COR-L47 (cell line): ENCODE results near the gene TMEM198.
A peak's percentile ranks its signal among the peaks of the same experiment; 100 is the strongest.

Experiments used
- DNase-seq: peaks from one replicate; lab custom pipeline; 2025; lab: John Stamatoyannopoulos, UW

Gene TMEM198

DNA sequence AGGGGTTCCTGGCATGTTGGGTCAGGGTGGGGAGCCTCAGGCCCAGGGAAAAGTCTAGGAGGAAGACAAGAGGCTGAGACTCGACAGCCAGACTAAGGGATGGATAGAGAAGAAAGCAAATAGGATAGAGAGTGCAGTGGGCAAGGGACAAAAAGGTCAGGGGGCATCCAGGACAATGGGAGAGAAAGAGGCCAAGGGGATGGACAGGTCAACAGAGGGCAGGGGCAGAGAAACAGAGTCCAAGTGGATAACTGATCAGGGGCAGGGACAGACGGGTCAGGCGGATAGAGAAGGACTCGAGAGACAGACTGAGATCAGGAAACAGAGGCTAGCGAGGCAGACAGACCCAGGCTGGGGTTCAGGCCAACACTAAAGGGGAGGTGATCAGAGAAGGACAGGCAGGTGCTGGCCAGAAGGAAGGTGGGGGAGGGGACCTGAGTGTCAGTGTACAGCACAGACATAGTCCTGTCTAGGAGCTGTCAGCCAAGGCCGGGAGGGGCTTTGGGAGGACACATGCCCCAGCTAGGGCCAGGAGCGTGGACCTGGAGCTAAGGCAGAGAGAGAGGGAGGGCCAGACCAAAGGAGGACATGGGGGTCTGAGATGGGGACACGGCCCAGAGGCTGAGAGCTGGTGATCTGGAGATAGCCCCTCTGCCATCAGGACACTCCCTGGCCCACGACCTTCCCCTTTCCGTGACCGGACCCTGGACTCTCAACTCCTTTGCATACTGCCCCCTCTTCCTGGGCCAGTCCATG is 17.3 kb upstream of the TMEM198 start:
- DNase-seq = no peak

DNA sequence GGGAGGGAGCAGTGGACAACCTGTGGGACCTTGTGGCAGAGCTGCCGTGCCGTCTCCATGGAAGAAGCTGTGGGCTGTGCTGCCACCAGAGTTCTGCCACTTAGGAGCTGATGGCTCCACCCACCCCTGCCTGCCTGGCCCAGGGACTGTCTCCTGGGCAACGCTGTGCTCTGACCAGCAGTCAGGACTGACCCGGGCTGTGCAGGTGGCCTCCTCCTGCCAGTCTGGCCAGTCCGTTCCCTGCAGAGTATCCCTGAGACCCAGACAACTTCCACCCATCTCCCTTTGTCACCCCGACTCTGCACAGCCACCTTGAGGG is 16.8 kb upstream of the TMEM198 start:
- no peak for DNase-seq

DNA sequence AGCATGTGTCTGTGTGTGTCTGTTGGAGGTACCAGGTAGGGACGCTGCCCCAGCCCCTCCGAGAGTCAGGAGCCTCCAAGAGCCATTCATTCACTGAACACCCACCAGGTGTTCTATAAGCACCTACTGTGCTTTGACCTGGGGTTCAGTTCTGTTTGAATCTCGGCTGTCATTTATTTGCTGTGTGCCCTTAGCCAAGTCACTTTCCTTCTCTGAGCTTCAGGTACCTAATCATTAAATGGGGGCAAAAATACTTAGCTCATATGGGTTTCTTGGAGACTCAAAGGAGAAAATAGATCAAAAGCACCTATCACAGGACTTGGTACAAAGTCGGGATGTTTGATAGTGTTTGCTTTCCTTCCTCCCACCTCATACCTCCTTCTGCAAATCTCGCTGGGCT is 16.4 kb upstream of the TMEM198 start:
- DNase-seq = no peak

DNA sequence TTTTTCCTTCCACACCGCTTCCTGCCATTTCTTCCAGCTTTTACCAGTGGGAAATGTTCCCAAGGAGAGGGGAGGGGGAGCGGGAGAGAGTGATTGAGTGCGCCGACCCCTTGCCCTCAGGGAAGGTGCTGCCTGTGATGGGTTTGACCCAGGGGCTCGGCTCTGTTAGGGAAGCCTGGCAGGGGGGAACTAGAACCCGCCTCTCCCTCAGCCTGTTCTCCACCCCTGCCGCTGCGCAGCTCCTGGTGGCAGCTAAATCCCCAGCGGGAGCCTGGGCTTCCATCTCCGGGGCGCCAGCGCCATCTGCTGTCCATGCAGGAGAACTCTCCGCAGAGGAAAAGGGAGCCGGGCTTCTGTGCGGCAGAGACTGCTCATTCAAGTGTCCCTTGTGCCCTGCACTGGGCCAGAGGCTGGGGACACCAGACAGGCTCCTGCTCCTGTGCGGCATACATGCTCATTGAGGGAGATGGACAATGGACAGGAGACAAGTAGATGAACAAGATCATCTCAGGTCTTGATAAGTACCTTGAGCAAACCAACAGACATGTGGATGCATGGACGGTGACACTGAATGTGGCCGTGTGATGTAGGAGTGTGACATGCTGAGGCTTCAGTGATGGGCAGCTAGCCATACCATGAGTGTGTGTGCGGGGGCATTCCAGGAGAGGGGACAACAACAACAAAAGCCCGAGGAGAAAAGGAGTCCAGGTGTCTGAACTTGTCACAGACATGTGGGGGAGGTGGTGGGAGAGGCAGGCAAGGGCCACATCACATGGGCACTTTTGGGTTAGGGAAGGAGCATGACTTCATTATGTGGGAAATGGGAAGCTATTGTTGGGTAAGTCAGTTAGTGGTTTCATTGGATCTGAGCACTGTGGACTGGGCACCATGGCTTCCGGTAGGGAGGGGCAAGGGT is 13.5 kb upstream of the TMEM198 start:
- peak; percentile 80 for DNase-seq

DNA sequence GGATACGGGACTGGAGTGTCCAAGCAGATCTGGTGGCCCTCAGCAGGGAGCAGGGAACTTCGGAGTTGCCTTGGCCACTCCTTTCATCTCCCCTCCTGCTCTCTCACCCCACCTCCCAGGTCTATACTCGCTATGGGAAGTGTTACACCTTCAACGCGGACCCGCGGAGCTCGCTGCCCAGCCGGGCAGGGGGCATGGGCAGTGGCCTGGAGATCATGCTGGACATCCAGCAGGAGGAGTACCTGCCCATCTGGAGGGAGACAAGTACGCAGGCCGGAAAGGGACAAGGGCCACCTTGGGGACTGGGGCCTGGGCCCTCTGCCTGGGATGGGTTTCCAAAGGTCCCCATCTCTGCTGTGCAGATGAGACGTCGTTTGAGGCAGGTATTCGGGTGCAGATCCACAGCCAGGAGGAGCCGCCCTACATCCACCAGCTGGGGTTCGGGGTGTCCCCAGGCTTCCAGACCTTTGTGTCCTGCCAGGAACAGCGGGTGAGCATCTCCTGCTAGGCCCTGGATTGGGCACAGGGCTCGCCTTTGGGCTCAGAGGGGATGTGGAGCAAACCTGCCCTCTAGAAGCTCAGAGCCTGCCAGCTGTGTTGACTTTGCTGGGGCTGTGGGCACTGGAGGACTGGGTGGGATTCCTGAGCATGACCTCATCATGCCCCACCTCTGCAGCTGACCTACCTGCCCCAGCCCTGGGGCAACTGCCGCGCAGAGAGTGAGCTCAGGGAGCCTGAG is 12.0 kb upstream of the TMEM198 start:
- no peak for DNase-seq

DNA sequence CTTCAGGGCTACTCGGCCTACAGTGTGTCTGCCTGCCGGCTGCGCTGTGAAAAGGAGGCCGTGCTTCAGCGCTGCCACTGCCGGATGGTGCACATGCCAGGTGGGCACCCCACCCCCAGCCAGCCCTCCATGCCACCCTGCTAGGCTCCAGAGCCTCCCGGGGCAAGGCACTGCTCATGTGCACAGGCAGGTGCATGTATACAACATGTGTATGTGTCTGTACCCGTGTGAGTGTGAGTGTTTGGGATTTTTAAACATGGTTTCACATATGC is 11.5 kb upstream of the TMEM198 start:
- DNase-seq = no peak

DNA sequence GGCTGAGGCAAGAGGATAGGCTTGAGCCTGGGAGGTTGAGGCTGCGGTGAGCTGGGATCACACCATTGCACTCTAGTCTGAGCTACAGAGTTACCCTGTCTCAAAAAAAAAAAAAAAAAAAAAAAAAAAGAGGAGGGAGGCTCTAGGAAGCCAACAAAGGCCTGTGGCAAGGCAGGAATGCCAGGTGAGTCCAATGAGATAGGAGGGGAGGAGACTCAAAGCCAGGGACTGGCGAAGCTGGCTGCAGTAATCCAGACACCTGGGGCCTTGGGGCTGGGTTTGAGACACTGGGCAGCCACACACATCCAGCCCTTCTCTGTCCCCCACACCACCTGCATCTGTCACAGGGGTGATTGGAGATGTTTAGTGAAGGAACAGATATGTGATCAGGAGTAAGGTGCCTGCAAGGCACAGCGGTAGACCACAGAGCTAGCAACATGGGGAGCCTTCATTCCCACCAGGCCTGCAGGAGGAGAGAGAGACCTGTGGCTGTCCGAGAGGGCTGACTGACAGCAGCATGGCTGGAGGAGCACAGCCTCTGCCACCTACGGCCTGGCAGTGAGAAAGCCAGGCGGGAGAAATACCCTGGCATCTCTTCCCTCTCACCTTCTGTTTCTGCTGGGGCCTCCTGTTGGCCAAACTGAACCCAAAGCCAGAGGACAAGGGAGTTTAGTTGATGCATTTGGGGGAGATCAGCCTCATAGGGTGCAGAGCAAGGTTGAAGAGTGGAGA is 9.7 kb upstream of the TMEM198 start:
- no peak for DNase-seq

DNA sequence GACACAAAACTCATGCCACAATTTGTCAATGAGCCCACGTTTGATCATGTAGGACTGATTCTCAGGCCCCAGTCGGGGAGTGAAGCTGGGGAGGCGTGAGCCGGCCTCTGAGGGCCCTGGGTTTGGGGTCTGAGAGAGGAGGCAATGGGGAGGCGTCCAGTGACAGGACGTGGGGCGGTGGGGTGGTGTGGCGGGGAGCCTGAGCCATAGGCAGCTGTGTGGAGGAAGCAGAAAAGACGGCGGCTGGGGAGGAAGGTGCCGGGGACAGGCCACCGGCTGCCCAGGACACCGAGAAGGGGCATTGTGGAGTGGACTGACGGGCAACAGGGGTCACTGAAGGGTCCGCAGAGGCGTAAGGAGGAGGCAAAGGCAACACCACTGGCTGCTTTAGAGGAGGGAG is 7.4 kb upstream of the TMEM198 start:
- no peak for DNase-seq

DNA sequence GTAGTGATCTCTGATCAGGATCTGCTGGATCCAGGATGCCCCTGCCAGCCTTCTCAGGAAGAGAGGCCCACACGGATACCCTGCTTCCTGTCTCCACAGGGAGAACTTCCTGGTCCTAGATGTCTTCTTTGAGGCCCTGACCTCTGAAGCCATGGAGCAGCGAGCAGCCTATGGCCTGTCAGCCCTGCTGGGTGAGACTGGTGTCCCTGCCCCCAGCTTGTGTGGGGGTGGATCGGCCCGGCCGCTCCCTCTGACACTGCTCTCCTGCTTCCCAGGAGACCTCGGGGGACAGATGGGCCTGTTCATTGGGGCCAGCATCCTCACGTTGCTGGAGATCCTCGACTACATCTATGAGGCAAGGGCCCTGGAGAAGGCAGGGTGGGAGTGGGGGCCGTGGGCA is 6.9 kb upstream of the TMEM198 start:
- no peak for DNase-seq

DNA sequence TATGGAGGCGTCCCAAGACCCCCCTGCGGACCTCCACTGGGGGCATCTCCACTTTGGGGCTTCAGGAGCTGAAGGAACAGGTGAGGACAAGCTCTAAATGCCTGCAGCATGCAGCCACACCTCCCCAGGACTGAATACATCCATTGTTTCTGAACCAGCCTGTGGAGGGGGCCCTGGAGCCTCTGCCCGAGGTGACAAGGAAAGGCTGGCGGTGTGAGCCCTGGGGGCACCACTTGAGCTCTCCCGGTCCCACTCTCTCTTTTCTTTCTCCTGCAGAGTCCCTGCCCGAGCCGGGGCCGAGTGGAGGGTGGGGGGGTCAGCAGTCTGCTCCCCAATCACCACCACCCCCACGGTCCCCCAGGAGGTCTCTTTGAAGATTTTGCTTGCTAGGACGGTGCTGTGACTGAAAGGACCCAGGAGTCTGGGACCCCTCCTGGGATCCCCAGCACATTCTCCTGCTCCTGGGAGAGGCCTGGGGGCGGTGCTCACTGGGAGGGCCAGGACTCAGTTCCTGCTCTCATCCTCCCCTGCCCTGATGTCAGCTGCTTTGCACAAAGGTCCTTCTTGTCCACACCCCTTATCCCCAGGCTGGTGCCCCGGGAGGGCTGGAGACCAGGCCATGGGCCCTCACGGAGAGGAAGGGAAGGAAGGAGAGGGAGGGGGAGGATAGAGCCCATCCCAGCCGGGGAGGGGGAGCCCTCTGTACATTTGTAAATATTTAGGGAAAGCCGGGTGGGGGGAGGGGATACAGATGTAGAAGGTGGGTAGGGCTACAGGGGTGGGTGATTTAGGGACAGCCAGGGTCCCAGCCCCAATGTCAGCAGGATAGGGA is 6.0 kb upstream of the TMEM198 start:
- no peak for DNase-seq

DNA sequence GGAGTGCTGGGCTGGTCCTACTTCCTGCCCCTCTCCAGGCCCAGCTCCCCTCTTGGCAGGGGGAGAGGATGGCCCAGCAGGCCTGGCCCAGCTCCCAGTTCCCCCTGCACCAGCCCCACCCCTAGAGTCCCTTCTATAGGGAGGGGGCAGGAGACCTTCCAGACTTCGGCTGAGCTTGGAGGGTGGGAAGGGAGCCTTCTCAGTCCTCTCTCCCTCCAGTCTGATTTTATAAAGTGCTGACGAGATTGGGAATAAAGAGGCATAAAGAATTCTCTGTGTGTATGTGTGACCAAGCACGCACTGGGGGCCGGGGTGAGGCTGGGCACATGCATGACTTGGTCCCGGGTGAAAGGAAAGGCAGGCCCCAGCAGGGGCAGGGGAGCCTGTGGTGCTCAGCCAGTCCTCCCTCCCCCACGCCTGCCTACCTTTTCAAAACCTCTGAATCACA is 5.3 kb upstream of the TMEM198 start:
- DNase-seq = peak; percentile 38

DNA sequence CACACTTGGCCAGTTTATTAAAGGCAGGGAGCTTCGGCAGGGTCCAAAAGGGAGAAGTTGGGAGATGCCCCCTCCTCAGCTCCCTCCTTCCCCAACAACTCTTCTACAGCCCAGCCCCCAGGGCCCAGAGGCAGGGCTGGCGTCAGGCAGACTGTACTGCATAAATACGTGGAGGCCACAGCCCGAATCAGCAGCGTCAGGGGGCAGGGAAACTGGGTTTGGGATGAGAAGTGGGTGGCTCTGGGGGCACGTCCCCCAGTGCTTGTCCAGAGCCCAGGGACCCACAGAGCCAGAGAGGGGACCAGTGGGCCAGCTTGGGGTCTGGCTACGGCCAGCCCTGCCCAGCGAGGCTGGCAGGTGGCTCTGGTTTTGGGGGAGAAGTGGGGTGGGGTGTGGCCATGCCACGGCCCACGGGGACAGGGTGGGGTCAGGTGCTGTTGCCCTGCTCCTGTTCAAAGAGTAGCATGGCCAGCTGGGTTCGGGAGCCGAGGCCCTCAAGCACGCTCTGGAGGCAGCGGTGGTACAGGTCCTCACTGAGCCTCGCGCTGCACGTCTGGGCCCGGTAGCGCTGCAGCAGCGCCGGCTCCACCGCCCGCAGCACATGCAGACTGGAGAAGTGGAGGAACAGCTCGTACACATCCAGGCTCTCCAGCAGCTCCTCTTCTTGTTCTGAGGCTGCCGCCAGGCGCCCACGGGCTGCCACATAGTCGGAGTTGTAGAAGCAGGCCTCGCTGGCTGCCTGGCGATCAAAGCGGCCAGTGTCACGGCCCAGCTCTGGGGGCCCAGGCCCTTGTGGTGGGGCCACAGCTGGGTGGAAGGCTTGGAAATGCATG is 4.7 kb upstream of the TMEM198 start:
- no peak for DNase-seq

DNA sequence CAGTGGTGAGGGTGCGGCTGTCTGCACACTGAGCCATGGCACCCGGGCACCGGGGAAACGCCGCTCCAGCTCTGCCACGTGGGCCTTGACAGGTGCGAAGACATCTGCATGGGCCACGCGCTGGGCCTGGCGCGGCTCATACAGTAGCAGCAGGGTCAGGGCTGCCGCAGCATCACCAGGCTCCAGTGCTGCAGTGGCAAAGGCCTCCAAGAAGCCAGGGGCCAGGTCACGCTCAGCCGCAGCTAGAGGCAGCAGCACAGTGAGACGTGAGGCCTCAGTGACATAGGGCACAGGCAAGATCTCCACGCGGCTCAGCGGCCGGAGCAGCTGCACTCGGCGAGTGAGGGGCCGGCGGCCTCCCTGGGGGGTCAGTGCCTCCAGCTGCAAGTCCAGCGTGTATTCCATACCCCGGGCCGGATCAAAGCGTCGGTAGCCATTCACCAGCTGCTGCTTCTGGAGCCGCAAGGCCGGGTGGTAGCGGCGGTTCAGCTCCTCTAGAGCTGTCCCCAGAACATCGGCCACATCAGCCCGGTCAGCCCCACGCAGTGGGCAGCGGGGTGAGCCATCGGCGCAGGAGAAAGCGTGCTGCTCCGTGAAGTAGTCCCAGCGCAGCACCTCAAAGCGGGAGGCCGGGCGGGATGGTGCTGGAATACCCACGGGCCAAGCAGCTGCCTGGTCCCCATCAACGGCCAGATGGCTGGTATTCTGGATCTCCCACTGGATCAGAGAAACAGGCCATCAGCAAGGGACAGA is 3.7 kb upstream of the TMEM198 start:
- DNase-seq = no peak

DNA sequence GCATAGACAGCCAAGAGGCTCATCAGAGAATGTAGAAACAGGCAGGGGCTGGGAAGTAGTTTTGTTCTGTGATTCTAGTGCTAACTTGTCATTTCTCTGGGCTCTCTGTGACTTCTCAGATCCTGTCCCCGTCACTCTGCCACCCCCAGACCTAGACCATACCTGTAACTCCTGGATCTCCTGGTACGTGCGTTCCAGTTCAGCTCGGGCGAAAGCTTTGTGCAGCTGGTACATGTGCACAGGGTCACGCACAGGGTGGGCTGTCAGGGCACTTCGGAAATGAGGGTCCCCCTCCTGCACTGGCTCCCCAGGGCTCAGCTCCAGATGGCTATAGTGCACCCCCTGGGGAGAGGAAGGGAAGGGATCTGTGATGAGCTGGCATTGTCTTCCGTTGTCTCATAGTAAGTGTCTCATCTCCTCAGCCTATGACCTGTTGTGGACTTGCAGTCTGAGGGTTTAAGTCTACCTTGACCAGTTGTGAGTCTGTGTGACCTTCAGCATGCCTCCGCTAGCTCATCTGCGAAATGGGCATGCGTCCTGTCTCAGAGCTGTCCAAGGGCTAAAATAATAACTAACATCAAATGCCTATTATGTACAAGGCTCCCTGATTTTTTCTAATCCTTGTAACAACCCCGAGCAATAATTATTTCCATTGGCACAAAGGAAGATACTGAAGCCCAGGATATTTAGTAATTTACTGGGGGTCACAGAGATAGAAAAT is 2.9 kb upstream of the TMEM198 start:
- DNase-seq = no peak

DNA sequence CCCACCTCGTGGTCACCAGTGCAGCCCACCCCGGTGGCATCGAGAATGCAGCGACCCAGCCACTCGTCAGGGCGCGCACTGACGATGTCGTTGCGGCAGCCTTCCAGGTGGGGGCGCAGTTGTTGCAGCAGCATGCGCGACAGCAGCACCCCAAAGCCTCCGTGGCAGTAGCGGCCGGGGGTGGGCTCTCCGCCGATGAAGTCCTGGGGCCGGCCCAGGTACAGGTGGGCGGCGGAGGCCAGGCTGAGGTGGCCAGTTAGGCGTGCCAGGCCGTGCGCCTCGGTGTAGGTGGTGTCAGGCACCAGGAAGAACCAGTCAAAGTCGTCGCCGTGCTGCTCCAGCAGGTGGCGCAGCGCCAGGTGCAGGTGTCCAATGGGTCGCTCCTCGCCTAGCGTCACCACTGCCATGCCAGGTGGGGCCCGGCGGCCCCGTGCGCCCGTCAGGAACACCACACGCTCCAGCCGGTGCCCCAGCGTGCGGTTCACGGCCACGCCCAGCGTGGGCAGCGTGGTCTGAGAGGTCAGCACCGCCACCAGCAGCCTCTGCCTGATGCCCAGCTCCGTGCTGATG is 2.1 kb upstream of the TMEM198 start:
- DNase-seq = peak; percentile 87

DNA sequence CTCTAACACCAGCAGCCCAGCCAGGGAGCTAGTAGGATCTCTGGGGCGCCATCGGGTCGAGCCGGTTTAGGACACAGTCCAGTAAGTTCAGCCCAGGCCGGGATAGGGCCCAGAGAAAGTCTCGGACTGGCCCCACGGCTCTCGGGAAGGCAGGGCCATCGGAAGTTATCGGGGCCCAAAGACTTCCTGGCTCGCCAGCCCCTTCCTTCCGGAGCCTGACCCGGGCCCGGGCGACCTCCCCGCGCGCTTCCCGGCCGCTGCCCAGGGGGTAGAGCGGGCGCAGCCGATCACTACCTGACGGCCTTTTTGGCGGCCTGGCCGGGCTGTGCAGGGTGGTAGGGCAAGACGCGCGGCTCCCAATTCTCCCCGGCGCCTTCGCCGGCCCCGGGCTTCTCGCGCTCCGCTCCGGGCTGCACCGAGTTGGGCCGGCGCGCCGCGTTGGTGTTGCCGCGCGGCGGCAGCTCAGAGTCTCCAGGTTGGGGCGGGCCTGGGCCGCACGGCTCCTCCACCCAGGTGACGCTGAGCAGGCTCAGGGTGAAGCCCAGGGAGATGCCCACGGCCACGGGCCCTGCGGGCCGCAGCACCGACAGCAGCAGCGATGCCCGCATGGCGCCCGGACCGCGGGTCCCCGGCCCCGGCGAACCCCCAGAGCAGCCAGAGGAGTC is 765 bp upstream of the TMEM198 start:
- DNase-seq = peak; percentile 58

DNA sequence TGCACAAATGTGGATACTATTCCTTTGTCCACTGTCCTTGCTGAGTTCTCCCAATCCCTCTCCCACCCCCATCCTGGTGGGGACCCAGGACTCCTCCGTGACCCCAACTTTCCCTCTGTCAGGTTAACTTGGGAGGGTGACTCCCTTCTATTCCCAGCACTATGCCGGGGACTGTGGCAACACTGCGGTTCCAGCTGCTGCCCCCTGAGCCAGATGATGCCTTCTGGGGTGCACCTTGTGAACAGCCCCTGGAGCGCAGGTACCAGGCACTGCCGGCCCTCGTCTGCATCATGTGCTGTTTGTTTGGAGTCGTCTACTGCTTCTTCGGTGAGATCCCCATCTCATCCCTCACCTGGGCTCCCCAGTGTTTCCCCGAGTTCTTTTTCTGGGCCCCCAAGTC is 739 bp downstream of the TMEM198 start:
- no peak for DNase-seq

DNA sequence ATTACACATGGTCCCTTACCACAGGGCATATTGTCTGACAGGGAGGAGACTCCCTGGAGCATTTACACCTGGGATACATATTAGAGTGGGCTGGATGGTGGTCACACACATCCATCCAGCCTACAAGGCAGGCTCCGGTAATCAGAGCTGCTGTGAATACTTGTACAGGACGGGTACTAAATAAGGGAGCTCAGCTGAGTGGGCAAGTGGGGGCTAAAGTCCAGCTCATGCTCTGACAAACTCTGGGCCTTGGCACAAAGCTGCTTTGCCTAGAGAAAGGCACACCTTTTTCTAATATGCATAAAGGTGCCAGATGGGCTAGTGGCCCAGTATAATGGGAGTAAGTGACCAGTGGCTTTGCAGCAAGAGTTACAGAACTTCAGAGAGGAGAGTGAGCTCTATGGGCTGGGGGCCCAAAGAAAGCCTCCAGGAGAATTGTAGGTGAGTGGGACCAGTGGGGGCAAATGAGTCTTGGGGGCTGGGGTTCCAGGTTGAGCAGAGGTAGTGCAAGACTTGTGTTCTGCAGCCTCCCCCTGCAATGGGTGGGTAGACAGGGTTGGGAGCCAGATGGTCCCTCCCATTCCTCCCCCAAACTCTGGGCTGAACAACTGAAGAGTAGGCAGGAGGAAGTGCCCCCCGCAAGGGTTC is 1.6 kb downstream of the TMEM198 start:
- no peak for DNase-seq
